Measurements from ENCODE around the gene KCNQ1OT1.

Gene KCNQ1OT1

DNA sequence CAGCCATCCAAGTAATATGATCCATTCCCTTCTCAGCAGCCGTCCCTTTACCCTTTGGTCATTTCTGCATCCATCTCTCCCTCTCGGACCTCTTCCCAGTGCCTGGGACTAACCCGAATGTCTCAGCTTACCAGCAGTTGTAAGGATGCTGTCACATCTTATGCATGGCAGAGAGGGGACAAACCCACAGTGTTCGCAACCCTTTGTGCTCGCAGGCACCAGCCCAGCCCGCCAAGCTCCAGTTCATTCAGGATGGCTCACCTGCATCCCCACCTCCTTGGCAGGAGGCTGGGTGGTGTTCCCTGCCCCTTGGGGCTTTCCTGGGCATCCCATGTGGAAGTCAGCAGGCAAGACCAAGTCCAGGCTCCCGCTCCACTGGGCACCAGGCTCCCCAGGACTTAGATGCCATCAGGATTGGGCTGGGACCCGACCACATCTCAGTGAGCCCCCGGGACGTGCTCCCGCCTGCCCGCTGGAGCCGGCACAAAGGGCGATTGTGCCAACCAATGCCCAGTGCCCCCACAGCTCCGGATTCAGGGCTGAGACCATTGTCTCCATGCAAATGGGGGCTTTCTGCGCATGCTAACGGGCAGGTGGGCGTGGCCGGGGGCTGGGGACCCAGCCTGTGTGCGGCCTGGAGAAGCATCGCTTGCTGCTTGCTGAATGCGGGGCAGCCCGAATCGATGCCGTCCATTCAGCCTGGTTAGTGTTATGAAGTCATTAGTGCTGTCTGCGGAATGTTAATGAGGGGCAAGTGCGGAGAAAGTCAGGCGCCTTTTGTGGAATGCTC is 108.6 kb downstream of the KCNQ1OT1 start:
- no peak for DNase-seq

DNA sequence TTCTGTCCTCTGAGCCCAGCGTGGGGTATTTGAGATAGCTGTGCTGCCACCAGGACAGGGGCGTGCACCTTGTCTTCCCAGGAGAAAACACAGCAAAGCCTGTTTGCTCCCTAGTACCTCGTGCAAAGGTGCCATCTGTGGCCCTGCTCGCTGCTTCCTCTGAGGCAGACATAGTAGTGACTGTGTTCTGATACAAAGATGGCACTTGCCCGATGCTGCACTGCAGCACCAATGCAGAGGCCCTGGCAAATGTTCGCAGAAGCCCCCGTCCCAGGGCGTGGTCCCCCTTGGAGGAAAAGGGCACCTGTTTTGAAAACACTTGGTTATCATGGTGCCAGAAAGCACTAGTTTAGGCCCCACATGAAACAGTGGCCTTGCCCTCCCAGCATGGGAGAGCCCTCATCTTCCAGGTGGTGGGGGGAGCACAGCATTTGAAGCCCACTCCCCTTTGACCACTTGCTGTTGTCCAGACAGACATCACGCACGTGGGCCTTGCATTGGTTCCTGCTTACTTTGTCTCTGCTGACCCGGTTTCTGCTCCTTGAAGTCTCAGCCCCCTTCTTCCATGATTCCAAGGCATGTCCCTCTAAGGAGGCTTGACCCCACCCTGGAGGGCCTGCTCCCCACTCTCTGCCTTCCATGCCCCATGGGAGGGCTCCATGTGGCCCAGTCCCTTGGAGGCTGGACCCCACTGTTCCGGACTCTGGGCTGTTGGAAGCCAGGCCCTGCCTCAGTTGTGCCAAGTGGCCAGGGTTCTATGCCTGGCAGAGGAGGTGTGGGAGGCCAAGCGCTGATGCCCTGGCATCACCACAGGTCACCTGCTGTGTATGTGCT is 109.4 kb downstream of the KCNQ1OT1 start:
- DNase-seq = no peak

DNA sequence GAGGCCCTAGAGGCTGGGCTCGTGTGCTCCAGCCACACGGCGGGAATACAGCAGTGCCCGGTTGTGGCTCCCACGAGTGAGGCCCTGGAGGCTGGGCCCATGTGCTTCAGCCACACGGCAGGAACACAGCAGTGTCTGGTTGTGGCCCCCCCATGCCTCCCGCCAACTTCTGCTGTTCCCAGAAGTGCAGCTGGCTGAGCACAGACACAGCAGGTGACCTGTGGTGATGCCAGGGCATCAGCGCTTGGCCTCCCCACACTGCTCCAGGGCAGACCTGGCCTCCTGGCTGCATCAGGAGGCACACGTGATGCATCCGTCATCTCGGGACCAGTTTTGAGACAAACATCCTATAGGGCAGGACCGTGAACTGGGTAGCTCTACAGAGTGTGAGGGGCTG is 110.3 kb downstream of the KCNQ1OT1 start:
- DNase-seq = no peak

DNA sequence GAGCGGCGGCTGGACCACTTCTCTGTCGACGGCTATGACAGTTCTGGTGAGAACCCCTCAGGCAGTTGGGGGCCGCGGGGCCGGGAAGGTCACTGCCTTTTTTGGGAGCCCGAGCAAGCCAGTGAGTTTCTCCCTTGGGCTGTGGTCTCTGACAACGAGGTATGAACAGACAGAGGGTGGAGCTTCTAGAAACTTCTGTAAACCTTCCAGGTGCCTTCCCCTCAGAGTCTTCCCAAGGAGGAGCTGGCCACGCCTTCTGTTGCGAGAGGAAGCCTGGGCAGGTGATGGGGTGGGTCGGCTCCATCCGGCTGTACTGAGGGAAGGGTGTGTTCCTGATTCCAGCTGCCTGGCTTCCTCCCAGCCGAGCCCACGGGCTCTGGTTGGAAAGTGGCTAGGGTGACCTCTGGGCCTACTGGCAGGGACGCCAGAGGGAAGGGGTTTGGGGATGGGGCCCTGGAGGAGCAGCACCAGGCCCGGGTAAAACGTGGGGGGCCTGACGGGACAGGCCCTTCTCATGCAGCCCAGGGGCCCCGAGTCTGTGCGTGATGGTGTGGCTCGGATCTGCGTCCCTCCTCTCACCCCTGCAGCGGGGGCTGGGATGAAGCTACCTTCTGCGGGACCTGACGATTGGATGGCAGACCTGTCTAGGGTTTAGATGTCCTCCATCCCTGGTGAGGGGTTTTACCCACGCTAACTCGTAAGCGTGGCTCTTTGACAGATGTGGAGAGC is 110.8 kb downstream of the KCNQ1OT1 start:
- no peak for DNase-seq

DNA sequence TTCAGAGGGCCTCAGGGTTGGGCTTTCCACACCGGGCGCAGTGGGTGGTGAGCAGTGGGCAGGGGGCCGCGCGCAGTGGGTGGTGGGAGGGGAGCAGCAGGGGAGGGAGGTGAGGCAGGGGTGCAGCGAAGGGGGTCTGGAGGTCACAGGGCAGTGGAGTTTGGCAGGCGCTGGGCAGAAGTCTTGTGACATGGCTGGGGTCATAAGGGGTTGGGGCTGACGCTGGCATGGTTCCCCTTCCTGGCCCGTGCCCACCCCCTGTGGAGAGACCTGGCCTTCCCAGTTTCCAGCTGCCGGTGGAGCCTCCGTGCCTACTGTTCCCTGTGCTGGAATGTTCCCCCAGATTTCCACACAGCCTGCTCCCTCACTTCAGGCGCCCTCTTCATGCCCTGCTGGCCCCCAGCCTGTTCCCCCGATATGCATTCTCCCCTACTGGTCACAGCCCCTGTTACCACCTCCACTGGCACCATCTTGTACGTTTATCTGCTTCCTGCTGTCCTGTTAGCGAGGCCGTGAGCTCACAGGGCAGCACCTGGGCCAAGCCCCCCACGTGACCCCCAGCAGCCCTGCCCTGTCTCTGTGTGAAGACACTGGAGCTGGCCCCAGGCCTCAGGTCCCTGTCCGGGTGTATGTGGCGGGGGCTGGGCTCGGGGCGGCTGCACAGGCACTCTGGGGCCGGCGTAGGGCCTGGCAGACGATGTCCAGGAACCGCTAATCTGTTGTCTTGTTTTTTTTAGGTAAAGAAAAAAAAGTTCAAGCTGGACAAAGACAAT is 111.6 kb downstream of the KCNQ1OT1 start:
- no peak for DNase-seq

DNA sequence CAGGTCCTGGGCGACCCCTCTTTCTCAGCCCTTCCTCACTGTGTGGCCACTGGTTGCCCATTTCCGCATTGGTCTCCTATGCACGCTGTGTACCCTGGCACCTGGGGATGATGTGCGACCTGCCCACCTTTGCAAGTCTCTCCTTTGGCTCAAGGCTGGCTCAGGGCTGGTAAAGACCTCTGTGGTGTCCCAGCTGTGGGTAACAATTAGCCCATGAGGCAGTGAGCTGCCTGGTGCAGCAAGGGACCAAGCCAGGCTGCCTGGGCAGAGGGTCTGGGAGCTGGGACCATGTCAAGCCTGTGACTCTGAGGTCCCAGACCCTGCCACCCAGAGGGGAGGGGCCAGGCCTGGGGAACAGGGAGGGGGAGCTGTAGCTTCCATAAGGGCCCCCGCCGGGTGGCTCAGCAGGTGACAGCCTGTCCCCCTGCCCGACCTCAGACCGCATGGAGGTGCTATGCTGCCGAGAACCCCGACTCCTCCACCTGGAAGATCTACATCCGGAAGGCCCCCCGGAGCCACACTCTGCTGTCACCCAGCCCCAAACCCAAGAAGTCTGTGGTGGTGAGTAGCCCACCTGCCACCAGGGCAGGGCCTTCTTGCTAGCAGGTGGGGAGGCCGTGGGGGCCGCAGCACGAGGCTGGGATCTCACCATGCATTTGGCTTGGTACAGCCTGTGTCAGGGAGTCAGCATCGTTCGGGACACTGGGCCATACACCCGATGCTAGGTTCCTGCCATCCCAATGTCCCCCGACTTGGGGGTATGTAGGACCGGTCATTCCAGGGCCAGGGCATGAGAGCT is 112.5 kb downstream of the KCNQ1OT1 start:
- no peak for DNase-seq

DNA sequence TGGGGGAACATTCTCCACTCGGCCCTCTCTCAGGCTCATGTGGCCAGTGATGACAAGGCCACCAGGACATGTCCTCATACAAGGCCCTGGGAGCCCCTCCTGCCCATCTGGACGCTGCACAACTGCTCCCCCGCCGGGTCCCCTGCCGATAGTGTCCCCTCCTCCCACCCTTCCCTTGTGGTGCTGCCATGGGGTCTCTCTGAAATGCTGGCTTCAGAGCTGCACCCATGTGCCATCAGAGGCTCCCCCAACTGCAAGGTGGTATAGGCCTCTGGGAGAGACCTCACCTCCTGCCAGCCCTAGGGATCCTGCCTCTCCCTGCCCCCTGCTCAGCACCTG is 113.0 kb downstream of the KCNQ1OT1 start:
- no peak for DNase-seq

DNA sequence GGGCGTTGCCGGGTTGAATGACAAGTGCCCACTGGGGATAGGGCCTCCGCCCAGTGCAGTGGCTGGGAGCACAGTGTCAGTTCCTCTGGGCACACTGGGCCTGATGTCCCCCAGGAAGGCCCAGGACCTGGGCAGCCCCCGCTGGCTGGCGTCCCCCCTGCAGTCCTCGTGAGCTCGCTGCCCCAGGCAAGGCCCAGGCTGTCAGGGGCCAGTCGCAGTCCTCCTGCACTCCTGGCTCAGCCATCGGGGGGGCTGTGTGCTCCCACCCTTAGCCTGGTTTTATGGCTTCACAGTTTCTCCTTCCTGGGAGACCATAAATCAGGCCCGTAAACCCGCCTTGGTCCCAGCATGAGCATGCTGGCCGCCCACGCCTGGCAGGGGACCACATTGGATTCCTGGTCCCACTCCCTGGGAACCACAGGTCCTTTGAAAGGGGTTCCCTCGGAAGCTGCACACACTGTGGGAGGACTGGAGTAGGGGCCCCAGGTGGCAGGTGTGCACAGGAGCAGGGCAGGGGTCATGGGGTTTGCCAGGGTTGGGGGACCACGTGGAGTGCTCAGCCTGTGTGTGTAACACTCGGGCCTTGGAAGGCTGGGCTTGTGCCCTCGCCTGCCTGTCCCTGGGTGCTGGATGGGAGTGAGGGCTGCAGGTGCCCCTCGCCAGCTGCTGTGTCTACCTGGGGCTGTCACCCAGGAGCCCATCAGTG is 113.6 kb downstream of the KCNQ1OT1 start:
- DNase-seq = no peak

DNA sequence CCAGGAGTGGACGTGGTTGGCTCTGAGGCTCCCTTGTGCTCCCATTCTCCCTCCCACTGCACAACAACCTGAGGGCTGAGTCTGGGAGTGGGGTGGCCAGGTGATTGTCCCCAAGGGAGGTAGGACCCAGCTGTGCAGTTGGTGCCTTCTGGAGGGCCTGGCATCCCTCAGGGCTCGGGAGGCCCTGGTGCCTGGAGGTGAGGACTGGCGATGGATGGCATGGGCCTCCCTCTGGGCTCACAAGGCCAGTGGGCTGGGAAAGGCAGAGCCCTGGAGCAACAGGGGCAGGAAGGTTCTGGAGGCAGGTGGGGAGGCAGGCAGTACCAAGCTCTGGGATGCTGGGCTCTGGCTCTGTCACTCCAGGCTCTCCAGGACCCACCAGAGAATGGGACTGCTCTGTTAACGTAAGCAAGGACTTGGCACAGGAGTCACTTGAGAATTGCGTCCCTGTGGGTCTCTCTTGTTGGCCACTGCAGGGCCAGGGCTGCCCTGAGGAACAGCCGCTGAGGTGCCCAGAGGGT is 114.2 kb downstream of the KCNQ1OT1 start:
- DNase-seq = no peak

DNA sequence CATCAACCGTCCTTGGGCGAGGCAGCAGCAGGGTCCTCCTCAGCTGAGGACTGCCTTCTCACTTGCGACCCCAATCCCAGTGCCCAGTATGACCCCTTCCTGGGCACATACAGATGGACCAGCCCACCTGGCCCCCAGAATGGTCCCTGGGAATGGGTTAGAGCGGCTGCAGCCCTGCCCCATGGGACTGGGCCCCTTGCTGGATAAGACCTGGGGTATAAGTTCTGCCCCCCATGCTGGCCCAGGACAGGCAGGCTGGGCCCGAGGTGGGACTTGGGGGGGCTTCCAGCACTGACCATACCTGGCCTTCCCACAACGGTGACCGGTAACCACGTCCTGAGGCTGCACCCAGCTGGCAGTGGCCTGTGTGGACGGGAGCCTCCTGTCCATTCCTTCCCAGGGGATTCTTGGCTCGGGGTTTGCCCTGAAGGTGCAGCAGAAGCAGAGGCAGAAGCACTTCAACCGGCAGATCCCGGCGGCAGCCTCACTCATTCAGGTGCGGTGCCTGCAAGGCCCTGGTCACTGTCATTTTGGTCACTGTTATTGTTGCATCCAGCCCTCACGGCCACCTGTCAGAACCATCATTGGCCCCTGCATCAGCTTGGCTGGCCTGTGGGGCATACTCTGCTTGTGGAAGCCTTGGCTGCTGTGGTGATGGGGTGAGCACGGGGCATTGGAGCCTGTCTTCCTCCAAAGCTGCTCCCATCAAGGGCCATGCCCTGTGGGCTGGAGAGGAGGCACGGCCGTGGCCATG is 114.8 kb downstream of the KCNQ1OT1 start:
- no peak for DNase-seq

DNA sequence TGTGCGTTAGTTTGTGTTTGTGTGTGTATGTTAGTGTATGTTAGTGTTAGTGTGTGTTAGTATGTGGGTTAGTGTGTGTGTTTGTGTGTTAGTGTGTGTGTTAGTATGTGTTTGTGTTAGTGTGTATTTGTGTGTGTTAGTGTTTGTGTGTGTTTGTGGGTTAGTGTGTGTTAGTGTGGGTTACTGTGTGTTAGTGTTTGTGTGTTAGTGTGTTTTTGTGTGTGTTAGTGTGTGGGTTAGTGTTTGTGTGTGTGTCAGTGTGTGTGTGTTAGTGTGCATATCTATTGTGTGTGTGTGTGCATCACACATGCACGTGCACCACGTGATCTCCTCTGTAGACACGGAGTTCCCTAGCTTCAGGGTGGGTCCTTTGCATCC is 115.4 kb downstream of the KCNQ1OT1 start:
- DNase-seq = no peak

DNA sequence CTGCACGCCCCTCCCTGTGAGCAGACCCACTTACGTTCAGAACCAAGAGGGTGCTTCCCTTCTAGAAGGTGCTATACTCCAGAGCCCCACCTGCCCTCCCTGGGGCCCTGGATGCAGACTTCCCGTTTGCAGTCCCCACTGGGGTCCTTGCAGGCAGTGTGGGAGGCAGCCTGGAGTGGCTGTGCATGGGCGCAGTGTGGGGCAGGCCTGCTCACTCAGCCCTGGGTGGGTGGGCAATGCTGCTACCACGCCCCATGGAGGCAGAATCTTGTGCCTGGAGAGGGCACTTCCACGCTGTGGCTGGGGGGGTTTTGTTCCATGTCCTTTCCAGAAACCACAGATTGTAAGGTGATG is 116.2 kb downstream of the KCNQ1OT1 start:
- DNase-seq = no peak

DNA sequence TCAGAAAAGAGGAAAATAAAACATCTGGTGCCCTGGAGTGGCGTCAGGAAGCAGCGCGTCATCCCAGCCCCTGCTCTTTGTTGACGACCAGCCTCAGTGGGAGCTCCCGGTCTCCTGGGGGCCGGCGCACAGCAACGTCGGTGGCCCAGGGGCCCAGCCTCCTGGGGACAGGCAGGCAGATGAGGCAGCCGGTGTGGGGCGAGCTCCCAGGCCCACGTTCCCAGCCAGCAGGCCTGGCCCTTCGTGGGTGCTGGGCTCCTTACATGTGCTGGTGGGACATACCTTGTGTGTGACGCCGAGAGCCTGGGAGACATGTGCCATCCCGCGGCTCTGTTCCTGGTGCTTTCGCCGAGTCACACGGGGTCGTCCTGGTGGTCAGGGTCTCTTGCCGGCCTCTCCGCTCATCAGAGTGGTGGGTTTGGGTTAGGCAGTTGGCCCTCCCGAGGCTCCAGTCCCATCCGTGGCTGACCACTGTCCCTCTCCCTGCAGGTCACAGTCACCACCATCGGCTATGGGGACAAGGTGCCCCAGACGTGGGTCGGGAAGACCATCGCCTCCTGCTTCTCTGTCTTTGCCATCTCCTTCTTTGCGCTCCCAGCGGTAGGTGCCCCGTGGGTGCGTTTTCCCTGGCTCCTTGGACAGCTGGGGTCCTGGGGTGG is 116.7 kb downstream of the KCNQ1OT1 start:
- DNase-seq = no peak

DNA sequence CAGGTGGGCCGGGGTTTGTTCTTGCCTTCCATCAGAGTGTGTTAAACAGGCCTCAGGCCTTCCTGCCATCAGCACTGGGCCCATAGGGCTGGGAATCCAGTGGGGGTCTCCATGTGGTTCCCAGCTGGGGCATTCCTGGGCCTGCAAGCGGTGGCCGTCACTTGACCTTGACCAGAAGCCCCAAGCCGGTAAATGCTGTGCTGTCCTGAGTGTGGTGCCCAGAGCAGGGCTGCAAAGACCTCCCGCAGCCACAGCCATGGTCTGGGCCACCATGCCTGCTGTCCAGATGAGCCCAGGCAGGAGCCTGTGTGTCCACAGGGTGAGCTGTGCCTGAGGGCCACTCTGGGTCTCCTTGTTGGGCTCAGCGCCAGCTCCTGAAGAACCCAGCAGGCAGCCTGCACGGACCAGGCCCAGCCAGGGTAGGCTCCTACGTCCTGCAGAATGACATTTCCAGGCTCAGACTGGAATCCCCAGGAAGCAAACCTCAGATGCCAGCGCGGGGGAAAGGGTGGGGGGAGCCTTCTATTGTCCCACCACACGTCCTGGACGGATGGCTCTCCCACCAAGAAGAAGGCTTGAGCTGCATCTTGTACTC is 117.3 kb downstream of the KCNQ1OT1 start:
- no peak for DNase-seq

DNA sequence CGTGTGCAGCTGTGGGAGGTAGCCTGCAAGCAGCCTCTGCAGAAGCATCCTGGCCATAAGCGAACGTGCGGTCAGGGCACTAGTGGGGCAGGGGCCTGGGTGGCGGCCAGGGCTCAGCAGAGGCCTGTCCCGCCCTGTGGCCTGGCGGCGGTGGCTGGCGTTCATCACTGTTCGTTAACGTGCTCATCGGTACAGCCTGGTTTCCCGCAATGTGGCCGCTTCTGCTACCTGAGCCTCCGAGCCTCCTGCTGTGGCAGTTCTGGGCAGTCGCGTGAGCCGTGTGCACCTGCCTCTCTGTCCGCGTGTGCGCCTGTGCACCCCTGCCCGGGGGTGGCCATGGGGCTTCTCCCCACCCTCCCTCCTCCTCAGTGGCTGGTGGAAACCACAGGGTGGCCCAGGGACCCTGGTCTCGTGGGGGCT is 117.9 kb downstream of the KCNQ1OT1 start:
- no peak for DNase-seq

DNA sequence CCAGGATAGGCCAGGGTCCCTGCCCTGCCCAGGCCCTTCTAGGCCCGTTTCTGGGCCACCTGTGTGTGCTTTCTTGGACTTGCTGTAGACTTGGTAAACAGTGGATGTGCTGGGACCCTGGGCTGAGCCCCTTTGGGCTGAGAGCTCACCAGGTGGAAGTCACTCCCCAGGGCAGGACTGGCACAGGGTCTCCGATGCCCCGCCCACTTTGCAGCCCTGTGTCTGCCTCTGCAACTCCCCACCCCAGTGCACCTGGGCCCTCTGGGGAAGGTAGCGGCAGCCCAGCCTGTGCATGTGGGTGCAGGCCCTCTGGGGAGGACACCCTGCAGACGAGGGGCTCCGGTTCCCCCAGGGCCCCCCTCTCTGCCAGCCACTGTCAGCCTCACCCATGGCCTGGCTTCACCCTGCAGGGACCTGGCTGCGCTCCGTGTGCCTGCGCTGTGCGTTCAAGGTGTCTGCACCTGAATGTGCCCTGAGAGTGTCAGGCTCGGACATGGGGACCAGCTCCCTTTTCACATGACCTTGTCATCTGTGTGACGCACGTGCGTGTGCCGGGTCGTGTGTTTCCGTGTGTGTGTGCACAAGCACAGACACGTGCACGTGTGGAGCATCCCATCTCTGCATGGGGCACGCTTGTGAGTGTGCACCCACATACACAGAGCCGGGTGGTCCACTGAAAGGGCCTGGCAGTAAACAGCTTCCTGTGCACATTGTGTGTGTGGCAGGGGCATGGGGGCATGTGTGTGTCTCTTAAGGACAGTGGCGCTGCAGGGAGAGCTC is 118.5 kb downstream of the KCNQ1OT1 start:
- no peak for DNase-seq

DNA sequence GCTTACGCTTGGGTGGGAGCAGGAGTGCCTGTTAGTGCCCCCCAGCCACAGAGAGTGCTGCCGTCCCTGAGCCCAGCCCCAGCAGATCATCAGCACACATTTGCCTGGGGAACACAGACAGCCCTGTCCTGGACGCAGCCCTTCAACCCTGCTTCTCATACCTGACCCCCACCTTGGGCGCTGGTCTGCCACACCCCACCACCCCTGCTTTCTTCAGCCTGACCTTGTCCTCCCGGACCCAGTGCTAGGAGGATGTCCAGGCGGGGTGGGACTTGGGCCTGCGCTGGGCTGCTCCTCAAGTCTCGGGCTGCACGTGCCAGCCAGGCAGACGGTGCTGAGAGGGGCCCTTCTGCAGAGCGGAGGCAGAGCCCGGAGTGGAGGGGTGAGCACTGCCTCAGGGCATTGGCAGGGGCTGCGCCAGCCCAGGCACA is 119.2 kb downstream of the KCNQ1OT1 start:
- DNase-seq = no peak

DNA sequence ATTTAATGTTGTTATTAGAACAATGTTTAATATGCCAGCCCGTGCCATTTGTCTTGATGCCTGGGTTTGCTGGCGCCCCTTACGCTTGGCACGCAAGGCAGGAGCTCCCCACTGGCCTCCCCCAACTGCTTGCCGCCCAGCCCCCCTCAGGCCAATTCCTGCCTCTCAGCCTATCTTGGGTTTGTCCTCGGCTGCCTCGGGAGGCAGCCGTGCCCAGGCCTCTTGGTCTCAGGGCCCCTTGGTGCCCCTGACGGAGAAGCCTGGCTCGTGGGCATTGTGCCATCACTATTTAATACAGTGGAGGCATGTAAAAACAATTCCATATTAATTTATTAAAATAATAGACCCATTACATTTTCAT is 119.8 kb downstream of the KCNQ1OT1 start:
- no peak for DNase-seq

Data from CD4-positive, alpha-beta T cell treated with Interferon alpha-2 for 1 hour (primary cell).